22Rv1 (cell line): Measurements from ENCODE around the gene C22orf39.

Experiments used
- H3K27ac ChIP-seq: fragments of 450-650 bp; 2 replicates; pipeline ENCODE4 v1.5.1; 2017
- ZFX ChIP-seq: fragments of 450-650 bp; IDR thresholded peaks from 2 replicates; pipeline ENCODE4 v1.6.1; 2017; ENCODE audit warnings: antibody characterized with exemption, borderline replicate concordance
- TF ChIP-seq, protein P1 (sequence below): fragments of 450-650 bp; IDR thresholded peaks from 2 replicates; pipeline ENCODE4 v1.5.1; 2017; ENCODE audit warnings: mild to moderate bottlenecking

The C22orf39 gene

DNA sequence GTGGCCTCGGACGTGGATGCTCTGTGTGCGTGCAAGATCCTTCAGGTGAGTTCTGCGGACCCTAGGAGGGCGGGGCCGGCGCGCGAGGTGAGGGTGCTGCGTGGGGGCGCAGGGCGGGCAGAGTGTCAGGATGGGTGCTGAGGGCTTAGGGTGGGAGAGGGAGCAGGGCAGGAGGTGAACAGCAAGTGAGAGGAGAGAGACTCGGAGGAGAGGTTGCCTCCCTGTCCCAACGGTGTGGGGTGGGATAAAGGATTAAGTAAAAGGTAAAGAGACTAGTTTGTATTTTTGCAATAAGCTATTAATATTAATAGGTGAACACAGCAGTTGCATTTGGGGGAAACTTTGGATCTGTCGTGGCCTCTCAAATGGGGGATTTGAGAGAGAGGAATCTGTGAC, 32.7 kb upstream of the C22orf39 start:
- H3K27ac ChIP-seq = peak overlapping the region; percentile 90
- TF ChIP-seq, protein P1, sequence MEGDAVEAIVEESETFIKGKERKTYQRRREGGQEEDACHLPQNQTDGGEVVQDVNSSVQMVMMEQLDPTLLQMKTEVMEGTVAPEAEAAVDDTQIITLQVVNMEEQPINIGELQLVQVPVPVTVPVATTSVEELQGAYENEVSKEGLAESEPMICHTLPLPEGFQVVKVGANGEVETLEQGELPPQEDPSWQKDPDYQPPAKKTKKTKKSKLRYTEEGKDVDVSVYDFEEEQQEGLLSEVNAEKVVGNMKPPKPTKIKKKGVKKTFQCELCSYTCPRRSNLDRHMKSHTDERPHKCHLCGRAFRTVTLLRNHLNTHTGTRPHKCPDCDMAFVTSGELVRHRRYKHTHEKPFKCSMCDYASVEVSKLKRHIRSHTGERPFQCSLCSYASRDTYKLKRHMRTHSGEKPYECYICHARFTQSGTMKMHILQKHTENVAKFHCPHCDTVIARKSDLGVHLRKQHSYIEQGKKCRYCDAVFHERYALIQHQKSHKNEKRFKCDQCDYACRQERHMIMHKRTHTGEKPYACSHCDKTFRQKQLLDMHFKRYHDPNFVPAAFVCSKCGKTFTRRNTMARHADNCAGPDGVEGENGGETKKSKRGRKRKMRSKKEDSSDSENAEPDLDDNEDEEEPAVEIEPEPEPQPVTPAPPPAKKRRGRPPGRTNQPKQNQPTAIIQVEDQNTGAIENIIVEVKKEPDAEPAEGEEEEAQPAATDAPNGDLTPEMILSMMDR = no peak
- TF ChIP-seq ZFX = no peak

DNA sequence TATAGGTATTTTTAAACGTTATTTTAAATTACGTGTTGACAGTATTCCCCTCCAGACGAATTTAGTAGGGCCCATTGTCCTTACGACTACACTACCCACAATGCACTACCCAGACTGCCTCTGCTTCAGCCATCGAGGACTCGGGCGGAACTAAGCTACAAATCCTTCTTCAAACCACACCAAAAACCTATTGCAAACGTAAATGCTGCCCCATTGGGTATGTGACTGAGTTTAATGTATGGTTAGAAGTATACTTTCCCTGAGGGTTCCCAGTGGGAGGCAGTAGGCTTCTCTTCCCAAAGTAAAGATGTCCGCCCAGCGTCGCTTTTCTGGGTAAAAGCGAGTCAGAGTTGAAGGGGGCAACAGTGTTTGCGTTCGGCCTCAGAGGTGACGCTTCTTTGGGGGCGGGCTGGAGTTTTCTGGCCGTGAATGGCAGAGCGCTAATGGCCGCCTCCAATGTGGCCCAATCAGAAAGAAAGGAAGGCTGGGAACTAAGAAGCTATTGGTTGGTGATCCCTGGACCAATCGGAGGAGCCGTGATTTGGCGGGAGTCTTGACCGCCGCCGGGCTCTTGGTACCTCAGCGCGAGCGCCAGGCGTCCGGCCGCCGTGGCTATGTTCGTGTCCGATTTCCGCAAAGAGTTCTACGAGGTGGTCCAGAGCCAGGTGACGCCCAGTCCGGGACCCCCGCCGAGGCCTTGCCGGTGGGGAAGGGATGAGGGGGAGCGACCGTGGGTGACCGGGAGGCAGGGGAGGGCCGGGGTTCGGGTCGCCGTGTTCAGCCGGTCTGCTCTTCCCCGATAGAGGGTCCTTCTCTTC, 32.1 kb upstream of the C22orf39 start, which contains the start of gene CDC45:
Gene CDC45 (plus strand): TSS at position 566 of the 818 bp plus-strand sequence. CDS start 49 bp downstream, at position 615.
- TF ChIP-seq ZFX = no peak
- TF ChIP-seq, protein P1 = no peak

DNA sequence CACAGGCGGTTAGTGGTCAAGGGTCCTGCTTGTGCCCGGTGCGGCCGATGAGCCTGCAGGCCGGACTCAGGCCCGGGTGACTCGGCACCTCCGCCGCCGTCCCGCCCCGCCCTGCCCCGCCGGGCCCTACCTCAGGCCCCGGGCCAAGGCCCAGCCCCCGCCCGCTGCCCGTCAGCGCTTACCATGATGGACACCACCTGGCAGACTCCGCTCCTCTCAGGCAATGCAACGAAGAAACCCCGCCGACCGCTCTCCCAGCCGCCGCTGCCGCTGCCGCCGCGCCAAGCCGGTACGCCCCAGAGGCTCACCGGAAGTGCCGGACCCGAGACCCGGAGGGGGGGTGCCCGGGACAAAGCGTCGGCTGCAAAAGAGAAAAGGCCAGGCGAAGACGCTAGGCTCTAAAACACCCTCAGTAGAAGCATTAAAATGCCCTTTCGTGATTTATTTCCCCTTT, 31.4 kb upstream of the C22orf39 start, which contains the start of gene UFD1:
Gene UFD1 (minus strand): TSS at position 293 of the 454 bp plus-strand sequence. CDS start 108 bp downstream, at position 185.
- peak within 1 kb of the TSS; percentile 90 for H3K27ac ChIP-seq
- TF ChIP-seq ZFX = no peak
- TF ChIP-seq, protein P1 = no peak

More for the DNA sequence above, 32.1 kb upstream of the C22orf39 start, which contains the start of gene CDC45:
- peak within 1 kb of the TSS; percentile 90 for H3K27ac ChIP-seq

DNA sequence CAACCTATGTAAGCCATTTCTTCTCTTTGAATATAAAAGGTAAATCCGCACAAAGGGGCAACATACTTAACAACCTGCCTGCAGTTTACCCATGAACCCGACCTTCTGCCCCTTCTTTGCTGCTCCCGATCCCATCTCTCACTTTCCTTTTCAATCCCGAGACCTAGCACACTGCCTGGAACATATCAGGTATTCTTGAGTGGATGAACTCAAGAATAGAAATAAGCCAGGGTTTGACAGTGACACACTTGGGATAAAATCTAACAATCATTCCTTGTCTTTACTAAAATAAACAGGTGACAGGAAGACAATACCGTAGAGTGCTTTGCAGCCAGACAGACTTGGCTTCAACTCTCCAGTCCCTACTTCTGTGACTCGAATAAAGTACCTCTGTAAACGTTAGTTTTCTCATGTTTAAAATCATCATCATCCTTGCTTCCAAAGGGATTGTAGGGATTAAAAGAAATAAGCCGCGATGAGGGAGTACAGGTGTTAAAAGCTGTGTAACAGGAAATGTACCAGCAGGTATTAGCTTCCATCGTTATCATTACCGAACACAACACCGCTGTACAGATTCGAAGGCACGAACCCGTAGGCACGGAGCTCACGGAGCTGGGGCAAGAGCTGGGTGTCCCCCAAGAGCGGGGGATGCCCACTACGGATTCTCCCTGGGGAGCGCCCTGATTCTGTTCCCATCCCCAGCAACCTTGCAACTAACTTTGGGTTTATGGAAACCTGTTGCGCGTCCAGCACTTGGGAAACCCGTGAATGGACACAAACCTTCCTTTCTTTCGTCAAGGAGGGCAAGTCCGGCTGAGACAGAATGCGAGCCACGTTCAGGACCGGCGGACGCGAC, 30.8 kb upstream of the C22orf39 start:
- no peak for TF ChIP-seq ZFX
- TF ChIP-seq, protein P1 = no peak
- H3K27ac ChIP-seq = peak overlapping the region; percentile 90

DNA sequence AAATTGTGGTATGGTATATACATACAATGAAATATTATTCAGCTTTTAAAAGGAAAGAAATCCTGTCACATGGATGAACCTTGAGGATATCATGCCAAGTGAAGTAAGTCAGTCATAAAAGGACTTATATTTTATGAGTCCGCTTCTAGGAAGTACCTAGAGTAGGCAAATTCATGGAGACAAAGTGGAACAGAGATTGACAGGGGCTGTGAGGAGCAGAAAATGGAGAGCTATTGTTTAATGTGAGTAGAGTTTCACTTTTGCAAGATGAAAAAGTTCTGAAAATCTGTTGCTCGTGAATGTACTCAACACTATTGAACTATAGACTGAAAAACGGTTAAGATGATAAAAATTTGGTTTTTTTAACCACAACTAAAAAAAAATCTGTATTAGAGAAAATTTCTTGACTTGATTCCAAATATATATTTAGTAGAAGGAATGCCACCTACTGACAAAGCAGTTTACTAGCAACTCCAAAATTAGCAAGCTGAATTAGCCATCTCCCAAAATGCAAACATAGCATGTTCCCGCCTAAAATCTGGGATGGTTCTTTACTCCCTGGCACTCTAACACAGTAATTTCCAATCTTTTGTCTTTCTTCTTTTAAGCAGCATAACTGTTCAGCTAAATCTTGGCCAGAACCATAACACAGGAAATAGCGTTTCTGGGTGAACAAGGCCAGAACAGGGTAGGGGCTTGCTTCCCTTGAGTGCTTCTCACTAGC, 30.0 kb upstream of the C22orf39 start:
- TF ChIP-seq ZFX = no peak
- TF ChIP-seq, protein P1 = peak; percentile 47
- peak overlapping the region; percentile 90 for H3K27ac ChIP-seq

DNA sequence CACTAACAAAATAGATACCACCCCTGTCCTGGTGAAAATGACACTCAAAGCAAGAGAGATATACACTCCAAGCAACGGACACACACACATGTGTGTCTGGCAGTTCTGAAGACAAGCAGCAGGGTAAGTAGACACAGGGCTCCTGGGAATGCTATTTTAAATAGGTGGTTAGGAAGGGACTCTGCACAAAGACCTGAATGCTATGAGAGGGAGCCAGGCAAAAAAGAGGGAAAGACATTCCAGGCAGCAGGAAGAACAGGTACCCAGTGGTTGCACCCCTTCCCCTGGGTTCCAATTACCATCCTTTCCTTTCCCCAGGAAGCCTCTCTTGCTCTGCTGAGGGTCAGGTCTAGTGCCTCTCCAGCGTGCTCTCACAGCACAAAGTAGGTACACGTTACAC, 28.5 kb upstream of the C22orf39 start:
- TF ChIP-seq, protein P1 = no peak
- TF ChIP-seq ZFX = no peak
- H3K27ac ChIP-seq = no peak overlapping the region; the same call in 1 of the 2 replicates
